ENCODE measurements around the gene FAM50B. TPM values are rescaled to one million over a fixed set of nuclear protein-coding genes. Genes with fewer than 3 reads are reported as not detected.

FAM50B gene, protein sequence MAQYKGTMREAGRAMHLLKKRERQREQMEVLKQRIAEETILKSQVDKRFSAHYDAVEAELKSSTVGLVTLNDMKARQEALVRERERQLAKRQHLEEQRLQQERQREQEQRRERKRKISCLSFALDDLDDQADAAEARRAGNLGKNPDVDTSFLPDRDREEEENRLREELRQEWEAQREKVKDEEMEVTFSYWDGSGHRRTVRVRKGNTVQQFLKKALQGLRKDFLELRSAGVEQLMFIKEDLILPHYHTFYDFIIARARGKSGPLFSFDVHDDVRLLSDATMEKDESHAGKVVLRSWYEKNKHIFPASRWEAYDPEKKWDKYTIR
- 20.5 TPM for total RNA-seq

DNA sequence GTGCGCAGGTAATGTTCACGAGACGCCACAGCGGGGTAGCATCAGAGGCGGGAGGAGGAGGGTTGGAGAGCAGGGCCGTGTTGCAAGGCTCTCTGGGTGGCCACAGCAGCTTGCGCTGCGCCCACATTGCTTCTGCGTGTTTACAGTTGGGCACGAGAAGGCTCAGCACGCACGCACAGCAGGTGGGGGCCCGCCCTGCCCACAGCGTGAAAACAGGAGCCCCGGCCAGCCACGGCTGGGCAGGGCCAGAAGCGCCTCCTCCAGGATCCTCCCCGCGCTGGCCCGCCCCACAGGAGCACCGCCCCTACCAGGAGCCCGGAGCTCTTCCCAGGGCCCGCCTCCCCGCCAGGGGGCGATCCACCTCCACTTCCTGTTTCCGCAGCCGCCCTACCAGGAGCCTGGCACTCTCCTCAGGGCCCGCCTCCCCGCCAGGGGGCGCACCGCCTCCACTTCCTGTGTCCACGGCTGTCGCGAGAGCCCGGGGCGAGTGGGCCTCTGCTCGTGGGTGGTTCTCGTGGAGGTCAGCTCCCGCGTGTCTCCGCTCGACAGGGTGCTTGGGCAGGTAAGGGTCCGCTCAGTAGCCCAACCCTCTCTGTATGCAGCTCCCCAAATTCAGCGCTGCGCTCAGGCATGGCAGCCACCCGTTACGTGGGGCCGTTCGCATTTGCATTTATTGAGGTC is at the start of gene FAM50B:
Gene FAM50B, plus strand, starts transcription at position 449 of the 681 bp plus-strand sequence. CDS start 439 bp downstream, outside the sequence.

Other genes starting within 250 kb of the FAM50B start
- 11.1 TPM for gene PXDC1, start 97.7 kb upstream of the FAM50B start, total RNA-seq
- not detected for gene FAM217A, start 229.8 kb downstream of the FAM50B start, total RNA-seq